ENCODE measurements around the gene AKAP13.
A peak's percentile ranks its signal among the peaks of the same experiment; 100 is the strongest.

AKAP13 gene

GRCh38 chr15:85718981-85719380 lies 338.6 kb downstream of the AKAP13 start:
- DNase-seq = no peak

DNA sequence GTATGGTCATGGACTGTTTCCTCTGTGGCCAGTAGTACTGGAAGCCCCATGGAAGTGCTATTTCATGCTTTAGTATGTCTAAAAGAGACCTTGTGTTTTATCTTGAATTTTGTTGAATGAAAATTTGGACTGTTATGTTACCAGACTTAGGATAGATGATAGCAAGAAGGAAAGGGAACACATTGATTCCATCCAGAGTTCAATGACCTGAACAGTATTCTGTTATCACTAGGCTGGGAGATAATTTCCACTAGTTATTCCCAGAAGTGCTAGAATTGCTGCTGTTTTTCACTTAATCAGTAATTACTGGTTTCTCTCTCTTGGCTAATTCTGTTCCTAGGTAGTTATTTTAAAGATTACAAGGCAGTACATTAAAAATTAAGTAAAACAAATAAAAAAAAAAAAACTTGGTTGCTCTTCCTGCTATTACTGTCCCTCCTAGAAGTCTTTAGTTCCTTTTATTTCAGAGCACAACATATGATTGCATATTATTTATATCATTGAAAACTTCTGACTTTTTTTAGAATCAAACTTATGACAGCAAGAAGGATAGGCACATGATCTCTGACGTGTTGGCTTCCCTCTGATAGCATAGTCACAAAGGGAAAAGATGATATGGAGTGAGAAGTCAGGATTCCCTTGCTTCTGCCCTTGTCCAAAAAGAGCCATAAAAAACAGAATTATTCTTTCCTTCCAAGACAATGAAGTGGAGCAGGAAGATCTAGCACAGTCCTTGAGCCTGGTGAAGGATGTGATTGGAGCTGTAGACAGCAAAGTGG lies 342.2 kb downstream of the AKAP13 start:
- no peak for DNase-seq

- no peak for DNase-seq
These were observed 343.9 kb downstream of the AKAP13 start for GRCh38 chr15:85723960-85724945.

- DNase-seq = no peak
These were observed 344.6 kb downstream of the AKAP13 start for GRCh38 chr15:85725019-85725418.

GRCh38 chr15:85725564-85725963 lies 345.2 kb downstream of the AKAP13 start:
- no peak for DNase-seq

GRCh38 chr15:85726454-85726853 lies 346.1 kb downstream of the AKAP13 start:
- no peak for DNase-seq

- DNase-seq = no peak
These were observed 346.7 kb downstream of the AKAP13 start for GRCh38 chr15:85727068-85727467.

GRCh38 chr15:85730001-85730820 lies 349.8 kb downstream of the AKAP13 start:
- DNase-seq = peak; percentile 29

GRCh38 chr15:85733416-85733815 lies 353.0 kb downstream of the AKAP13 start:
- no peak for DNase-seq

GRCh38 chr15:85737061-85737460 lies 356.7 kb downstream of the AKAP13 start:
- DNase-seq = no peak

DNA sequence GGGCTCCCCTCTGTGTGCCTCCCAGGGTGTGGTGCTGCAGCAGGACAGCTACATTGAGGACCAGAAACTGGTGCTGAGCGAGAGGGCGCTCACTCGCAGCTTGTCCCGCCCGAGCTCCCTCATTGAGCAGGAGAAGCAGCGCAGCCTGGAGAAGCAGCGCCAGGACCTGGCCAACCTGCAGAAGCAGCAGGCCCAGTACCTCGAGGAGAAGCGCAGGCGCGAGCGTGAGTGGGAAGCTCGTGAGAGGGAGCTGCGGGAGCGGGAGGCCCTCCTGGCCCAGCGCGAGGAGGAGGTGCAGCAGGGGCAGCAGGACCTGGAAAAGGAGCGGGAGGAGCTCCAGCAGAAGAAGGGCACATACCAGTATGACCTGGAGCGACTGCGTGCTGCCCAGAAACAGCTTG lies 360.6 kb downstream of the AKAP13 start:
- DNase-seq = no peak

DNA sequence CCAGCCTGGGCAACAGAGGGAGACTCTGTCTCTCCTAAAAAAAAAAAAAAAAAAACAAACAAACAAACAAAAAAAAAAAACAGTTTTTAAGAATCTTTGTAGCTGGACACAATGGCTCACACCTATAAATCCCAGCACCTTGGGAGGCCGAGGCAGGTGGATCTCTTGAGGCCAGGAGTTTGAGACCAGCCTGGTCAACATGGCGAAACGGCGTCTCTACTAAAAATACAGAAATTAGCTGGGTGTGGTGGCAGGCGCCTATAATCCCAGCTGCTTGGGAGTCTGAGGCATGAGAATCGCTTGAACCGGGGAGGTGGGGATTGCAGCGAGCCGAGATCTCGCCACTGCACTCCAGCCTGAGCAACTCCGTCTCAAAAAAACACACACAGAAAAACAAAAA lies 361.3 kb downstream of the AKAP13 start:
- no peak for DNase-seq

DNA sequence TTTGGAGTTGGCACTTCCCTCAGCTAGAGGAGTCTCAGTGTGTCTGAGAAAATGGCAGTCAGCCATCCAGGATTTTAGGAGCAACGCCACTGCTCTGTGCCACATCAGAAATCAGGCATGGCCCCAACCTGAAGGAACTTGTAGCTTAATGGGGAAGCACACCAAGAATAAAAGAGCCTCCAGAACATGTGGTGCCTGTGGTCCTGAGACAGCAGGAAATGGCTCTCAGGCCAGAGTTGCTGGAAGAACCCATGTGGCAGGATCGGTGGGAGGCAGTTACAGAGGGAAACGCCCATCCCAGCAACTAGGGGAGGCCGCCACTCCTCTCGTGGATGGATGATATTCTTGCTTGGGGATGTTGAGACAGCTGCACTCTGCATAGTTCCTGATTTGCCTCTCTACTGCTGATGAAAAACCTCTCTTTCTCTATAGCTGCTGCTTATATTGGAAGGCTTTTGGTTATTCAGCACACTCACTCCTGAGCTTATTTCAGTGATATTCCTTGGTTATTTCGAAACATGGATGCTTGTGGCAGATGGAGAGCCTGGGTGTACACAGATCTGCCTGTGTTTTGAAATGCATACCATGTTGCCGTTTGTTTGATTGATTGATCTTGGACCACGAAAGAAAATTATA lies 361.9 kb downstream of the AKAP13 start:
- DNase-seq = no peak

- DNase-seq = no peak
These were observed 363.1 kb downstream of the AKAP13 start for GRCh38 chr15:85743392-85744055.

- DNase-seq = no peak
These were observed 364.2 kb downstream of the AKAP13 start for GRCh38 chr15:85744579-85744978.

DNA sequence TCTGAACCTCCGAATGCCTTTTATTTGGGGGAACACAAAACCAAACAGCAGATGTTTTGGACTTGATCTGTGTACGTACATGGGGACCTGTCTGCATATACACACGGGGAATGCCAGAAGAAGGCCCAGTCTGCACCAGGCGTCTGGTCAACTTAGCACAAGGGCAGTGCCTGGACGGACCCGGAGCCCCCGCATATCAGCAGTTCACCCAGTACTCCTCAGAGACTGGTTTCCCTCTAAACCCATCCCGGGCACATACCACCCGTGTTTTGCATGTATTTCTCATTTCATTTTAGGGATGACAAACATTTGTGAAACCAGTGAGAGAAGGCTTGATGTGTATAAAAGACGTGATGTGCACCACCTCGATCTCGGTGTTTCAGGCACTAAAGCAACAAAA lies 364.6 kb downstream of the AKAP13 start:
- DNase-seq = no peak

GRCh38 chr15:85745525-85746150 lies 365.2 kb downstream of the AKAP13 start:
- DNase-seq = no peak

- DNase-seq = no peak
These were observed 366.2 kb downstream of the AKAP13 start for GRCh38 chr15:85746641-85747040.

DNA sequence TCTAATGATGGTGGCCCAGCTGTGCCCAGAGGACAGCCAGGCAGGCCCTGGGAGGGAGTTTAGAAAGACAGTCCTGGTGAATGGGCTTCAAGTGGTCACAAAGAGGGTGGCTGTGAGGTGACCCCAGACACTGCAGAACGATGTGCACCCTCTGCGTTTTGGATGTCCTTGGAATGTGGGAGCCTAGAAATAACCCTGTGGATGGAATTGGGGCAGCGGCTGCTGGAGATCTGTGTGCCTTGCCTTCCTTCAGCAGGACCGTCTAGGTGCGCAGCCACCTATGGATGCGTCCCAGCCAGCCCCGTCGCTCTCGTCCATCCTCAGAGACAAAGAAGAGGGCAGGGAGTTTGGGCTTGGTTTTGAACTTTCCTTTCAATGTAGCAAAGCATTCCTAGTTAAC lies 367.8 kb downstream of the AKAP13 start:
- DNase-seq = no peak

GRCh38 chr15:85748729-85749128 lies 368.3 kb downstream of the AKAP13 start:
- DNase-seq = no peak

Measured in activated naive CD4-positive, alpha-beta T cell treated with anti-CD3 and anti-CD28 coated beads, Interleukin-2, amount 50 U/mL, for 16 hours (primary cell).